Mammary epithelial cell (primary cell): ENCODE measurements around the gene CCDC78.

Experiments used
- EZH2 ChIP-seq: IDR thresholded peaks from 2 replicates; pipeline ENCODE4 v1.6.1; 2012; ENCODE audit warnings: low read length, inconsistent platforms, borderline replicate concordance
- TF ChIP-seq, protein P1 (sequence below), 2 donors: IDR thresholded peaks in 1 of 2; conservative IDR thresholded peaks in 1 of 2; 2 replicates each; pipeline ENCODE4 v1.5.1; 2011 to 2012; ENCODE audit warnings: inconsistent platforms in 2 of 2, low read length in 2 of 2, mild to moderate bottlenecking in 2 of 2, control low read depth in 1 of 2, low read depth in 1 of 2; ENCODE audit not compliant: insufficient read depth in 1 of 2; ENCODE audit errors: extremely low read depth in 1 of 2

DNA sequence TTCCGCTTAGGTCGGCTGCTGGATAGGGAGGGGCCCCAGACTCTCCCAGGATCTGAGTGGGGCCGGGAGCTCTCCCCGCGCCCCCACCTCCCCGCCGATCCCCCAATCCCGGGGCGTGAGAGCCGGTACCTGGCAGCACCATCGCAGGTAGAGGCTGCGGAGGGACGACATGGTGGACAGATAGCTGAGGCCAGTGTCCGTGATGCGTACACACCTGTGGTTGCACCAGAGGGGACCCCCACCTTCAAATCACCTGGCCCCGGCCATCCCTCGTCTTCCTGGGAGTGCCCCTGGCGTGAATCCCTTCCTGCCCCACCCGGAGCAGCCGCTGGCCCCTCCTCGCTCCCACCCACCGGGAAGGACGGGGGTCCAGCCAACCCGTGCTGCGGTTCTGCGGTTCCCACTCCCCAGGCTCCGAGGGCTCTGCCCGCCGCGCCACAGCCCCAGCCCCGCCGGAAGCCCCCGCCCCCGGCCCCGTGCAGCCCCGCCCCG is 31.3 kb downstream of the CCDC78 start:
- TF ChIP-seq, protein P1, sequence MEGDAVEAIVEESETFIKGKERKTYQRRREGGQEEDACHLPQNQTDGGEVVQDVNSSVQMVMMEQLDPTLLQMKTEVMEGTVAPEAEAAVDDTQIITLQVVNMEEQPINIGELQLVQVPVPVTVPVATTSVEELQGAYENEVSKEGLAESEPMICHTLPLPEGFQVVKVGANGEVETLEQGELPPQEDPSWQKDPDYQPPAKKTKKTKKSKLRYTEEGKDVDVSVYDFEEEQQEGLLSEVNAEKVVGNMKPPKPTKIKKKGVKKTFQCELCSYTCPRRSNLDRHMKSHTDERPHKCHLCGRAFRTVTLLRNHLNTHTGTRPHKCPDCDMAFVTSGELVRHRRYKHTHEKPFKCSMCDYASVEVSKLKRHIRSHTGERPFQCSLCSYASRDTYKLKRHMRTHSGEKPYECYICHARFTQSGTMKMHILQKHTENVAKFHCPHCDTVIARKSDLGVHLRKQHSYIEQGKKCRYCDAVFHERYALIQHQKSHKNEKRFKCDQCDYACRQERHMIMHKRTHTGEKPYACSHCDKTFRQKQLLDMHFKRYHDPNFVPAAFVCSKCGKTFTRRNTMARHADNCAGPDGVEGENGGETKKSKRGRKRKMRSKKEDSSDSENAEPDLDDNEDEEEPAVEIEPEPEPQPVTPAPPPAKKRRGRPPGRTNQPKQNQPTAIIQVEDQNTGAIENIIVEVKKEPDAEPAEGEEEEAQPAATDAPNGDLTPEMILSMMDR (conservative IDR thresholded peaks at IDR 0.05 in 1 of 2, IDR thresholded peaks at IDR 0.05 in 1 of 2; ENCODE audit: extremely low read depth in 1 of 2, insufficient read depth in 1 of 2, low read depth in 1 of 2, low read length in 2 of 2): no peak
- no peak for TF ChIP-seq EZH2
